Measurements from ENCODE around the gene VWC2L.

DNA sequence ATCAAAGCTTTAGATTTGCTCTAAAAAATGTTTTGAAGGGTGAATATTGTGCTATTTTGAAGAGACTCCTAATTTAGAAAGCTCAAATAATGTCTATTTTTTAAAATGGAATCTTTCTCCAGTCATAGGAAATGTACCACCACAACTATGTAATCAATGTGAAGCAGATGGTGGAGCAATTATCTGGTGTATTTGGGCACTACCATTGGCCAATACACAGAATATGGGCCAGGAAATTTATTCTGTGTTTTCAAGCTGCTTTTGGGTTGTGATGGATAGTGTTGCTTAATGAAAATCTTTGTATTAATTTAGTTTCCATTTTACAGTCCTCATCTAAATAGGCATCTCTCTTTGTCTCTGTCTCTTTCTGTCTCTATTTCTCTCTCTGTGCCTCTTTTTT, 17.1 kb upstream of the VWC2L start:
- TF ChIP-seq SIN3A (IDR thresholded peaks at IDR 0.05; ENCODE audit: borderline replicate concordance, insufficient read depth, low read length) (no peak), POLR2AphosphoS5 (IDR thresholded peaks at IDR 0.05; ENCODE audit: low read depth, low read length) (no peak)
